ENCODE measurements around the gene CRMP1. TPM values are rescaled to one million over a fixed set of nuclear protein-coding genes. Genes with fewer than 3 reads are reported as not detected.

CRMP1 gene
- total and polyA plus RNA-seq, 2 of the 4 experiments (the other 2 are of a cell fraction), result 4.1 to 7.4 TPM

GRCh38 chr4:5809216-5809776 lies 83.6 kb downstream of the CRMP1 start:
- peak overlapping the region; percentile 9 for H2AK9ac ChIP-seq (replicated peaks; ENCODE audit: low read depth, low read length, poor library complexity)
- H2BK120ac ChIP-seq (ENCODE audit: low read depth, low read length), result no peak overlapping the region
- H3K36me3 ChIP-seq (ENCODE audit: control insufficient read depth, insufficient read depth, low read length), result peaks cover 77% of the 10 kb centered on the region
- intact Hi-C loops (cut with micrococcal nuclease) (no loop called here), dilution Hi-C loops (cut with HindIII; ENCODE audit: low sequenced_read_pairs, unreplicated experiment) (no loop called here), in situ Hi-C loops (cut with MboI; ENCODE audit: low sequenced_read_pairs) (no loop called here)
- no peak overlapping the region for H4K5ac ChIP-seq (ENCODE audit: low read depth, low read length)
- ChIA-PET CTCF (no interaction called here), POLR2A (ENCODE audit: unreplicated experiment) (no interaction called here)
- H2AK5ac ChIP-seq (ENCODE audit: low read depth, low read length), result no peak overlapping the region
- H3K9ac ChIP-seq (ENCODE audit: low read depth, low read length), result no peak overlapping the region
- H2BK20ac ChIP-seq (ENCODE audit: low read depth, low read length), result no peak overlapping the region
- H3K79me1 ChIP-seq (ENCODE audit: low read depth in 1 of 2, low read length in 2 of 2), result peaks cover 0 to 9% of the 10 kb centered on the region in 2 experiments; a peak in 1 of 4 replicates
- H3K27ac ChIP-seq (ENCODE audit: insufficient read depth, low read length), result no peak overlapping the region
- no peak overlapping the region for H3K18ac ChIP-seq (ENCODE audit: low read depth, low read length)
- H2BK15ac ChIP-seq (ENCODE audit: low read depth, low read length), result no peak overlapping the region
- BruUV-seq (replicated peaks), result no TSS peak
- H4K8ac ChIP-seq (ENCODE audit: low read depth in 2 of 2, low read length in 2 of 2), result no peak overlapping the region
- H4K20me1 ChIP-seq (ENCODE audit: insufficient read depth, low read length), result peaks cover 13% of the 10 kb centered on the region; the same call in 1 of the 2 replicates
- TF ChIP-seq RCOR1 (IDR thresholded peaks at IDR 0.05; ENCODE audit: insufficient replicate concordance, low read length), result no peak
- TF ChIP-seq BHLHE40 (IDR thresholded peaks at IDR 0.05; ENCODE audit: low read depth, low read length), result no peak
- TF ChIP-seq SMC3 (IDR thresholded peaks at IDR 0.05; ENCODE audit: low read depth, low read length), result no peak
- no peak for TF ChIP-seq MAFK (IDR thresholded peaks at IDR 0.05; ENCODE audit: low read depth, low read length)
- TF ChIP-seq NFE2L2 (IDR thresholded peaks at IDR 0.05; ENCODE audit: low read depth, low read length), result no peak
- TF ChIP-seq RAD21 (IDR thresholded peaks at IDR 0.05; ENCODE audit: low read length), result no peak
- no peak for TF ChIP-seq MAZ (IDR thresholded peaks at IDR 0.05; ENCODE audit: borderline replicate concordance, low read depth, low read length)
- peaks cover 5% of the 10 kb centered on the region; the same call in 1 of the 2 replicates for H3K9me1 ChIP-seq (ENCODE audit: insufficient read depth, low read length)
- no peaks in the 10 kb centered on the region for H3K4me1 ChIP-seq (ENCODE audit: control insufficient read depth, insufficient read depth, low read length)
- H3K14ac ChIP-seq (replicated peaks; ENCODE audit: low read depth, low read length), result no peak overlapping the region
- no peak overlapping the region for H3K4ac ChIP-seq (ENCODE audit: low read depth, low read length)
- WGBS, 2 experiments (ENCODE audit: extremely low coverage in 2 of 2, insufficient read length in 1 of 2), result 89% methylated on average over 6 of the region's 12 CpGs; no CpG with 5 or more reads in 1 of the 2 experiments
- ATAC-seq (ENCODE audit: low read depth) (no peak), DNase-seq (peak; percentile 41)
- no peak overlapping the region for H4K91ac ChIP-seq (ENCODE audit: insufficient read depth, low read depth, low read length)
- H3K4me2 ChIP-seq (ENCODE audit: low read depth, low read length), result no peak overlapping the region
- no peaks in the 10 kb centered on the region for H3K27me3 ChIP-seq (ENCODE audit: control insufficient read depth, insufficient read depth, low read length)
- no peak overlapping the region for H3K23ac ChIP-seq (ENCODE audit: low read depth, low read length)
- no peak overlapping the region for H2BK5ac ChIP-seq (ENCODE audit: low read depth, low read length, poor library complexity, severe bottlenecking)
- no peak overlapping the region for H3K4me3 ChIP-seq (ENCODE audit: insufficient read depth, low read depth, low read length)
- no peak overlapping the region for H3K56ac ChIP-seq (ENCODE audit: extremely low read depth, insufficient read depth, low read length)
- H3K9me3 ChIP-seq (ENCODE audit: control insufficient read depth, insufficient read depth, low read length), result no peaks in the 10 kb centered on the region
- no peak overlapping the region for H2AFZ ChIP-seq (replicated peaks; ENCODE audit: low read length, poor library complexity)
